ENCODE results near the gene TMEM53.

The TMEM53 gene

GRCh38 chr1:44648529-44649250 lies 25.6 kb downstream of the TMEM53 start:
- H3K27me3 ChIP-seq (ENCODE audit: control insufficient read depth in 2 of 2, insufficient read depth in 2 of 2, low read length in 2 of 2): no peaks in the 10 kb centered on the region
- no peak overlapping the region for H3K27ac ChIP-seq (ENCODE audit: low read depth in 2 of 2, low read length in 2 of 2)
- H3K9me3 ChIP-seq (ENCODE audit: control insufficient read depth in 2 of 2, low read length in 2 of 2): no peaks in the 10 kb centered on the region
- no peak overlapping the region for H3K4me3 ChIP-seq (ENCODE audit: low read length in 2 of 2)
- H3K4me1 ChIP-seq (ENCODE audit: control insufficient read depth in 2 of 2, insufficient read depth in 2 of 2, low read length in 2 of 2): no peaks in the 10 kb centered on the region
- peaks cover 42 to 65% of the 10 kb centered on the region in 2 donors for H3K36me3 ChIP-seq (ENCODE audit: control insufficient read depth in 2 of 2, insufficient read depth in 2 of 2, low read length in 2 of 2)
- no peak overlapping the region for H3K9ac ChIP-seq (ENCODE audit: low read depth in 1 of 2, low read length in 2 of 2)

- H3K4me3 ChIP-seq (ENCODE audit: low read length in 2 of 2): no peak overlapping the region
- no peaks in the 10 kb centered on the region for H3K4me1 ChIP-seq (ENCODE audit: control insufficient read depth in 2 of 2, insufficient read depth in 2 of 2, low read length in 2 of 2)
- peaks cover 49 to 73% of the 10 kb centered on the region in 2 donors for H3K36me3 ChIP-seq (ENCODE audit: control insufficient read depth in 2 of 2, insufficient read depth in 2 of 2, low read length in 2 of 2)
- no peak overlapping the region for H3K9ac ChIP-seq (ENCODE audit: low read depth in 1 of 2, low read length in 2 of 2)
- no peaks in the 10 kb centered on the region for H3K9me3 ChIP-seq (ENCODE audit: control insufficient read depth in 2 of 2, low read length in 2 of 2)
- no peak overlapping the region for H3K27ac ChIP-seq (ENCODE audit: low read depth in 2 of 2, low read length in 2 of 2)
- no peaks in the 10 kb centered on the region for H3K27me3 ChIP-seq (ENCODE audit: control insufficient read depth in 2 of 2, insufficient read depth in 2 of 2, low read length in 2 of 2)
Measured at GRCh38 chr1:44647896-44648295, 26.4 kb downstream of the TMEM53 start.

- Histone ChIP-seq H3K9me3 (ENCODE audit: control insufficient read depth in 2 of 2, low read length in 2 of 2) (no peaks in the 10 kb centered on the region), H3K4me3 (ENCODE audit: low read length in 2 of 2) (no peak overlapping the region), H3K27ac (ENCODE audit: low read depth in 2 of 2, low read length in 2 of 2) (peak overlapping the region in 1 of 2 donors; percentile 48), H3K4me1 (ENCODE audit: control insufficient read depth in 2 of 2, insufficient read depth in 2 of 2, low read length in 2 of 2) (no peaks in the 10 kb centered on the region), H3K36me3 (ENCODE audit: control insufficient read depth in 2 of 2, insufficient read depth in 2 of 2, low read length in 2 of 2) (peaks cover 59 to 81% of the 10 kb centered on the region in 2 donors), H3K9ac (ENCODE audit: low read depth in 1 of 2, low read length in 2 of 2) (no peak overlapping the region), H3K27me3 (ENCODE audit: control insufficient read depth in 2 of 2, insufficient read depth in 2 of 2, low read length in 2 of 2) (no peaks in the 10 kb centered on the region)
Measured at GRCh38 chr1:44646261-44647110, 27.8 kb downstream of the TMEM53 start.

- H3K27ac ChIP-seq (ENCODE audit: low read depth in 2 of 2, low read length in 2 of 2): peak overlapping the region in 1 of 2 donors; percentile 48
Measured at GRCh38 chr1:44645476-44646244, 28.6 kb downstream of the TMEM53 start.

GRCh38 chr1:44644806-44645205 lies 29.5 kb downstream of the TMEM53 start:
- peaks cover 65 to 80% of the 10 kb centered on the region in 2 donors for H3K36me3 ChIP-seq (ENCODE audit: control insufficient read depth in 2 of 2, insufficient read depth in 2 of 2, low read length in 2 of 2)
- no peaks in the 10 kb centered on the region for H3K27me3 ChIP-seq (ENCODE audit: control insufficient read depth in 2 of 2, insufficient read depth in 2 of 2, low read length in 2 of 2)
- peak overlapping the region in 1 of 2 donors; percentile 48 for H3K27ac ChIP-seq (ENCODE audit: low read depth in 2 of 2, low read length in 2 of 2)
- H3K9me3 ChIP-seq (ENCODE audit: control insufficient read depth in 2 of 2, low read length in 2 of 2): no peaks in the 10 kb centered on the region
- no peaks in the 10 kb centered on the region for H3K4me1 ChIP-seq (ENCODE audit: control insufficient read depth in 2 of 2, insufficient read depth in 2 of 2, low read length in 2 of 2)
- no peak overlapping the region for H3K4me3 ChIP-seq (ENCODE audit: low read length in 2 of 2)
- no peak overlapping the region for H3K9ac ChIP-seq (ENCODE audit: low read depth in 1 of 2, low read length in 2 of 2)

More at GRCh38 chr1:44645476-44646244, 28.6 kb downstream of the TMEM53 start:
- H3K27me3 ChIP-seq (ENCODE audit: control insufficient read depth in 2 of 2, insufficient read depth in 2 of 2, low read length in 2 of 2): no peaks in the 10 kb centered on the region
- no peaks in the 10 kb centered on the region for H3K9me3 ChIP-seq (ENCODE audit: control insufficient read depth in 2 of 2, low read length in 2 of 2)
- H3K9ac ChIP-seq (ENCODE audit: low read depth in 1 of 2, low read length in 2 of 2): no peak overlapping the region
- no peak overlapping the region for H3K4me3 ChIP-seq (ENCODE audit: low read length in 2 of 2)
- H3K36me3 ChIP-seq (ENCODE audit: control insufficient read depth in 2 of 2, insufficient read depth in 2 of 2, low read length in 2 of 2): peaks cover 65 to 81% of the 10 kb centered on the region in 2 donors
- H3K4me1 ChIP-seq (ENCODE audit: control insufficient read depth in 2 of 2, insufficient read depth in 2 of 2, low read length in 2 of 2): no peaks in the 10 kb centered on the region

GRCh38 chr1:44643721-44644334 lies 30.5 kb downstream of the TMEM53 start:
- H3K9ac ChIP-seq (ENCODE audit: low read depth in 1 of 2, low read length in 2 of 2): no peak overlapping the region
- H3K4me1 ChIP-seq (ENCODE audit: control insufficient read depth in 2 of 2, insufficient read depth in 2 of 2, low read length in 2 of 2): no peaks in the 10 kb centered on the region

GRCh38 chr1:44642925-44643324 lies 31.4 kb downstream of the TMEM53 start:
- Histone ChIP-seq H3K27ac (ENCODE audit: low read depth in 2 of 2, low read length in 2 of 2) (no peak overlapping the region), H3K4me3 (ENCODE audit: low read length in 2 of 2) (no peak overlapping the region), H3K27me3 (ENCODE audit: control insufficient read depth in 2 of 2, insufficient read depth in 2 of 2, low read length in 2 of 2) (no peaks in the 10 kb centered on the region), H3K9ac (ENCODE audit: low read depth in 1 of 2, low read length in 2 of 2) (no peak overlapping the region), H3K4me1 (ENCODE audit: control insufficient read depth in 2 of 2, insufficient read depth in 2 of 2, low read length in 2 of 2) (no peaks in the 10 kb centered on the region), H3K36me3 (ENCODE audit: control insufficient read depth in 2 of 2, insufficient read depth in 2 of 2, low read length in 2 of 2) (peaks cover 71 to 83% of the 10 kb centered on the region in 2 donors), H3K9me3 (ENCODE audit: control insufficient read depth in 2 of 2, low read length in 2 of 2) (no peaks in the 10 kb centered on the region)

More at GRCh38 chr1:44643721-44644334, 30.5 kb downstream of the TMEM53 start:
- H3K4me3 ChIP-seq (ENCODE audit: low read length in 2 of 2): no peak overlapping the region
- no peak overlapping the region for H3K27ac ChIP-seq (ENCODE audit: low read depth in 2 of 2, low read length in 2 of 2)
- H3K27me3 ChIP-seq (ENCODE audit: control insufficient read depth in 2 of 2, insufficient read depth in 2 of 2, low read length in 2 of 2): no peaks in the 10 kb centered on the region
- peaks cover 65 to 79% of the 10 kb centered on the region in 2 donors for H3K36me3 ChIP-seq (ENCODE audit: control insufficient read depth in 2 of 2, insufficient read depth in 2 of 2, low read length in 2 of 2)
- H3K9me3 ChIP-seq (ENCODE audit: control insufficient read depth in 2 of 2, low read length in 2 of 2): no peaks in the 10 kb centered on the region

GRCh38 chr1:44642255-44642654 lies 32.0 kb downstream of the TMEM53 start:
- Histone ChIP-seq H3K4me3 (ENCODE audit: low read length in 2 of 2) (no peak overlapping the region), H3K9me3 (ENCODE audit: control insufficient read depth in 2 of 2, low read length in 2 of 2) (no peaks in the 10 kb centered on the region), H3K9ac (ENCODE audit: low read depth in 1 of 2, low read length in 2 of 2) (no peak overlapping the region), H3K27me3 (ENCODE audit: control insufficient read depth in 2 of 2, insufficient read depth in 2 of 2, low read length in 2 of 2) (no peaks in the 10 kb centered on the region), H3K4me1 (ENCODE audit: control insufficient read depth in 2 of 2, insufficient read depth in 2 of 2, low read length in 2 of 2) (no peaks in the 10 kb centered on the region), H3K27ac (ENCODE audit: low read depth in 2 of 2, low read length in 2 of 2) (no peak overlapping the region), H3K36me3 (ENCODE audit: control insufficient read depth in 2 of 2, insufficient read depth in 2 of 2, low read length in 2 of 2) (peaks cover 70 to 83% of the 10 kb centered on the region in 2 donors)

GRCh38 chr1:44641126-44642102 lies 32.9 kb downstream of the TMEM53 start:
- no peak overlapping the region for H3K27ac ChIP-seq (ENCODE audit: low read depth in 2 of 2, low read length in 2 of 2)
- no peak overlapping the region for H3K9ac ChIP-seq (ENCODE audit: low read depth in 1 of 2, low read length in 2 of 2)
- H3K27me3 ChIP-seq (ENCODE audit: control insufficient read depth in 2 of 2, insufficient read depth in 2 of 2, low read length in 2 of 2): no peaks in the 10 kb centered on the region
- no peaks in the 10 kb centered on the region for H3K4me1 ChIP-seq (ENCODE audit: control insufficient read depth in 2 of 2, insufficient read depth in 2 of 2, low read length in 2 of 2)
- no peaks in the 10 kb centered on the region for H3K9me3 ChIP-seq (ENCODE audit: control insufficient read depth in 2 of 2, low read length in 2 of 2)
- H3K4me3 ChIP-seq (ENCODE audit: low read length in 2 of 2): no peak overlapping the region
- H3K36me3 ChIP-seq (ENCODE audit: control insufficient read depth in 2 of 2, insufficient read depth in 2 of 2, low read length in 2 of 2): peaks cover 74 to 88% of the 10 kb centered on the region in 2 donors
